ENCODE data around the gene KRT82. TPM values are rescaled to one million over a fixed set of nuclear protein-coding genes. Genes with fewer than 3 reads are reported as not detected.
"Not testable (repeated sequence)": the region's sequence is repeated elsewhere in the genome, so short reads cannot be mapped to it uniquely, and the experiment has no call there.

Gene KRT82
- total RNA-seq, 4 donors from 2014 or later = not detected

GRCh38 chr12:52347551-52348510 is 58.3 kb downstream of the KRT82 start:
- Histone ChIP-seq H3K27me3 (no peaks in the 10 kb centered on the region), H3K9me3 (no peaks in the 10 kb centered on the region), H3K36me3 (no peaks in the 10 kb centered on the region), H3K4me1 (no peaks in the 10 kb centered on the region), H3K27ac (no peak overlapping the region), H3K4me3 (no peak overlapping the region)
- no peak for DNase-seq
- TF ChIP-seq, protein P1, sequence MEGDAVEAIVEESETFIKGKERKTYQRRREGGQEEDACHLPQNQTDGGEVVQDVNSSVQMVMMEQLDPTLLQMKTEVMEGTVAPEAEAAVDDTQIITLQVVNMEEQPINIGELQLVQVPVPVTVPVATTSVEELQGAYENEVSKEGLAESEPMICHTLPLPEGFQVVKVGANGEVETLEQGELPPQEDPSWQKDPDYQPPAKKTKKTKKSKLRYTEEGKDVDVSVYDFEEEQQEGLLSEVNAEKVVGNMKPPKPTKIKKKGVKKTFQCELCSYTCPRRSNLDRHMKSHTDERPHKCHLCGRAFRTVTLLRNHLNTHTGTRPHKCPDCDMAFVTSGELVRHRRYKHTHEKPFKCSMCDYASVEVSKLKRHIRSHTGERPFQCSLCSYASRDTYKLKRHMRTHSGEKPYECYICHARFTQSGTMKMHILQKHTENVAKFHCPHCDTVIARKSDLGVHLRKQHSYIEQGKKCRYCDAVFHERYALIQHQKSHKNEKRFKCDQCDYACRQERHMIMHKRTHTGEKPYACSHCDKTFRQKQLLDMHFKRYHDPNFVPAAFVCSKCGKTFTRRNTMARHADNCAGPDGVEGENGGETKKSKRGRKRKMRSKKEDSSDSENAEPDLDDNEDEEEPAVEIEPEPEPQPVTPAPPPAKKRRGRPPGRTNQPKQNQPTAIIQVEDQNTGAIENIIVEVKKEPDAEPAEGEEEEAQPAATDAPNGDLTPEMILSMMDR (IDR thresholded peaks at IDR 0.05) = no peak
- TF ChIP-seq POLR2A (IDR thresholded peaks at IDR 0.05) = no peak

- DNase-seq = no peak
Observed at GRCh38 chr12:52347016-52347415, 59.1 kb downstream of the KRT82 start.

GRCh38 chr12:52346593-52346992 is 59.5 kb downstream of the KRT82 start:
- DNase-seq = no peak
- no peak overlapping the region for H3K27ac ChIP-seq

More at GRCh38 chr12:52347016-52347415, 59.1 kb downstream of the KRT82 start:
- Histone ChIP-seq H3K9me3 (no peaks in the 10 kb centered on the region), H3K4me1 (no peaks in the 10 kb centered on the region), H3K27ac (no peak overlapping the region), H3K27me3 (no peaks in the 10 kb centered on the region), H3K36me3 (no peaks in the 10 kb centered on the region), H3K4me3 (no peak overlapping the region)
- TF ChIP-seq, protein P1 (IDR thresholded peaks at IDR 0.05) = no peak
- no peak for TF ChIP-seq POLR2A (IDR thresholded peaks at IDR 0.05)

DNA sequence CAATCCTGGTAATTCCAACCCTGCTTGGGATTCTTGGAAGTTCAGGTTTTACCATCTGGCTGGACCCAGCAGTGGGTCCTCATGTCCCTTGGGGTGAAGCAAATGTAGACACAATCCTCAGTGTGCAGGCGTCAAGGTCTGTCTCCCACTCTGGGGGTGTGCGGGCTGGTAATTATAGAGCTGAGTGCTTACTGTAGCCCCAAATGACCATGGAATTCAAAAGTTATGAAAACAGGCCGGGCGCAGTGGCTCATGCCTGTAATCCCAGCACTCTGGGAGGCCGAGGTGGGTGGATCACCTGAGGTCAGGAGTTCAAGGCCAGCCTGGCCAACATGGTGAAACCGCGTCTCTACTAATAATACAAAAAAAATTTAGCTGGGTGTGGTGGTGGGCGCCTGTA is 61.1 kb downstream of the KRT82 start:
- H3K36me3 ChIP-seq, H3K27ac ChIP-seq, H3K4me1 ChIP-seq, DNase-seq, H3K4me3 ChIP-seq, H3K27me3 ChIP-seq, H3K9me3 ChIP-seq: not testable (repeated sequence)

More at GRCh38 chr12:52346593-52346992, 59.5 kb downstream of the KRT82 start:
- Histone ChIP-seq H3K27me3 (no peaks in the 10 kb centered on the region), H3K9me3 (no peaks in the 10 kb centered on the region), H3K36me3 (no peaks in the 10 kb centered on the region), H3K4me3 (no peak overlapping the region), H3K4me1 (no peaks in the 10 kb centered on the region)
- TF ChIP-seq, protein P1 (IDR thresholded peaks at IDR 0.05) = no peak
- no peak for TF ChIP-seq POLR2A (IDR thresholded peaks at IDR 0.05)

GRCh38 chr12:52344111-52344510 is 62.0 kb downstream of the KRT82 start:
- no peak overlapping the region for H3K4me3 ChIP-seq
- H3K9me3 ChIP-seq = no peaks in the 10 kb centered on the region
- TF ChIP-seq, protein P1 (IDR thresholded peaks at IDR 0.05) = no peak
- no peak for TF ChIP-seq POLR2A (IDR thresholded peaks at IDR 0.05)
- H3K27ac ChIP-seq = no peak overlapping the region
- no peak for DNase-seq
- no peaks in the 10 kb centered on the region for H3K27me3 ChIP-seq
- no peaks in the 10 kb centered on the region for H3K36me3 ChIP-seq
- no peaks in the 10 kb centered on the region for H3K4me1 ChIP-seq

Other genes starting within 250 kb of the KRT82 start
- under 1 TPM in 2 of 4 donors, not detected in 2; 0.13 to 0.38 TPM for gene KRT80, start 214.3 kb downstream of the KRT82 start, total RNA-seq
- gene KRT7, start 173.1 kb downstream of the KRT82 start, total RNA-seq = 1 to 10 TPM in 1 of 4 donors, under 1 TPM in 1, not detected in 2; 0.67 to 1.2 TPM
- gene KRT86, start 131.7 kb downstream of the KRT82 start, total RNA-seq = not detected
- not detected for gene KRT81, start 114.8 kb downstream of the KRT82 start, total RNA-seq
- not detected for gene KRT83, start 84.9 kb downstream of the KRT82 start, total RNA-seq
- not detected for gene KRT85, start 38.9 kb downstream of the KRT82 start, total RNA-seq
- gene KRT84, start 20.7 kb downstream of the KRT82 start, total RNA-seq = not detected
- not detected for gene KRT75, start 28.0 kb upstream of the KRT82 start, total RNA-seq
- gene KRT6B, start 45.8 kb upstream of the KRT82 start, total RNA-seq = not detected
- gene KRT6C, start 67.5 kb upstream of the KRT82 start, total RNA-seq = under 1 TPM in 1 of 4 donors, not detected in 3; 0.67 TPM
- gene KRT6A, start 86.9 kb upstream of the KRT82 start, total RNA-seq = 1 to 10 TPM in 2 of 4 donors, not detected in 2; 1.7 to 2.3 TPM
- gene KRT5, start 114.1 kb upstream of the KRT82 start, total RNA-seq = 1 to 10 TPM in 2 of 4 donors, under 1 TPM in 1, not detected in 1; 0.94 to 9.9 (median 5.9) TPM
- not detected for gene KRT71, start 146.8 kb upstream of the KRT82 start, total RNA-seq
- gene KRT74, start 167.5 kb upstream of the KRT82 start, total RNA-seq = not detected
- 1 to 10 TPM in 3 of 4 donors, not detected in 1; 1.1 to 4.5 (median 2.3) TPM for gene KRT72, start 195.1 kb upstream of the KRT82 start, total RNA-seq
- gene KRT73, start 212.2 kb upstream of the KRT82 start, total RNA-seq = 1 to 10 TPM in 1 of 4 donors, under 1 TPM in 1, not detected in 2; 0.40 to 1.2 TPM
- 1 to 10 TPM in 1 of 4 donors, under 1 TPM in 1, not detected in 2; 0.47 to 2.5 TPM for gene KRT2, start 245.9 kb upstream of the KRT82 start, total RNA-seq